ENCODE measurements around the gene ZSCAN20.
A peak's percentile ranks its signal among the peaks of the same experiment; 100 is the strongest.

ZSCAN20 gene

GRCh38 chr1:33488624-33489023, 16.2 kb downstream of the ZSCAN20 start:
- TF ChIP-seq ZFX (IDR thresholded peaks at IDR 0.05) (no peak), CTCF (conservative IDR thresholded peaks at IDR 0.05) (no peak)
- no peak overlapping the region for H3K27ac ChIP-seq

GRCh38 chr1:33494929-33495328, 22.5 kb downstream of the ZSCAN20 start:
- TF ChIP-seq ZFX (IDR thresholded peaks at IDR 0.05) (no peak), CTCF (conservative IDR thresholded peaks at IDR 0.05) (no peak)
- no peak overlapping the region for H3K27ac ChIP-seq

GRCh38 chr1:33497410-33497809, 25.0 kb downstream of the ZSCAN20 start:
- TF ChIP-seq ZFX (IDR thresholded peaks at IDR 0.05) (no peak), CTCF (conservative IDR thresholded peaks at IDR 0.05) (no peak)
- H3K27ac ChIP-seq: no peak overlapping the region

GRCh38 chr1:33500547-33500946, 28.1 kb downstream of the ZSCAN20 start:
- peak; percentile 26 for TF ChIP-seq CTCF (conservative IDR thresholded peaks at IDR 0.05)
- no peak for TF ChIP-seq ZFX (IDR thresholded peaks at IDR 0.05)
- H3K27ac ChIP-seq: no peak overlapping the region

- TF ChIP-seq ZFX (IDR thresholded peaks at IDR 0.05): no peak
- no peak for TF ChIP-seq CTCF (conservative IDR thresholded peaks at IDR 0.05)
- no peak overlapping the region for H3K27ac ChIP-seq
Measured at GRCh38 chr1:33501309-33501708, 28.9 kb downstream of the ZSCAN20 start.

GRCh38 chr1:33501774-33502173, 29.3 kb downstream of the ZSCAN20 start:
- TF ChIP-seq ZFX (IDR thresholded peaks at IDR 0.05) (no peak), CTCF (conservative IDR thresholded peaks at IDR 0.05) (no peak)
- H3K27ac ChIP-seq: no peak overlapping the region

- H3K27ac ChIP-seq: no peak overlapping the region
- TF ChIP-seq CTCF (conservative IDR thresholded peaks at IDR 0.05) (no peak), ZFX (IDR thresholded peaks at IDR 0.05) (no peak)
Measured at GRCh38 chr1:33502726-33503125, 30.3 kb downstream of the ZSCAN20 start.
